Effector memory CD4-positive, alpha-beta T cell (primary cell): ENCODE results near the gene FAM83E.

Experiments used
- DNase-seq, 3 donors: peaks; one replicate each; pipeline ENCODE4 v3.0.0-alpha.2; 2020
- H3K27ac ChIP-seq: 2 replicates; pipeline ENCODE4 v1.7.0; 2013; ENCODE audit warnings: mild to moderate bottlenecking, low read length, moderate library complexity; ENCODE audit not compliant: insufficient read depth, poor library complexity, severe bottlenecking
- H3K27me3 ChIP-seq: replicated peaks from 2 replicates; pipeline ENCODE4 v1.7.0; 2013; ENCODE audit warnings: mild to moderate bottlenecking, low read length; ENCODE audit not compliant: insufficient read depth, control insufficient read depth, poor library complexity, severe bottlenecking
- H3K36me3 ChIP-seq: 2 replicates; pipeline ENCODE4 v1.7.0; 2013; ENCODE audit warnings: mild to moderate bottlenecking, low read length, moderate library complexity; ENCODE audit not compliant: control insufficient read depth, insufficient read depth
- H3K4me1 ChIP-seq: 2 replicates; pipeline ENCODE4 v1.7.0; 2013; ENCODE audit warnings: low read length, mild to moderate bottlenecking; ENCODE audit not compliant: control insufficient read depth, insufficient read depth, poor library complexity, severe bottlenecking
- H3K4me3 ChIP-seq: 2 replicates; pipeline ENCODE4 v1.7.0; 2013; ENCODE audit warnings: low read length, low read depth, mild to moderate bottlenecking; ENCODE audit not compliant: insufficient read depth, poor library complexity, severe bottlenecking
- H3K9me3 ChIP-seq: 2 replicates; pipeline ENCODE4 v1.7.0; 2013; ENCODE audit warnings: mild to moderate bottlenecking, low read length, moderate library complexity; ENCODE audit not compliant: control insufficient read depth

Gene FAM83E

DNA sequence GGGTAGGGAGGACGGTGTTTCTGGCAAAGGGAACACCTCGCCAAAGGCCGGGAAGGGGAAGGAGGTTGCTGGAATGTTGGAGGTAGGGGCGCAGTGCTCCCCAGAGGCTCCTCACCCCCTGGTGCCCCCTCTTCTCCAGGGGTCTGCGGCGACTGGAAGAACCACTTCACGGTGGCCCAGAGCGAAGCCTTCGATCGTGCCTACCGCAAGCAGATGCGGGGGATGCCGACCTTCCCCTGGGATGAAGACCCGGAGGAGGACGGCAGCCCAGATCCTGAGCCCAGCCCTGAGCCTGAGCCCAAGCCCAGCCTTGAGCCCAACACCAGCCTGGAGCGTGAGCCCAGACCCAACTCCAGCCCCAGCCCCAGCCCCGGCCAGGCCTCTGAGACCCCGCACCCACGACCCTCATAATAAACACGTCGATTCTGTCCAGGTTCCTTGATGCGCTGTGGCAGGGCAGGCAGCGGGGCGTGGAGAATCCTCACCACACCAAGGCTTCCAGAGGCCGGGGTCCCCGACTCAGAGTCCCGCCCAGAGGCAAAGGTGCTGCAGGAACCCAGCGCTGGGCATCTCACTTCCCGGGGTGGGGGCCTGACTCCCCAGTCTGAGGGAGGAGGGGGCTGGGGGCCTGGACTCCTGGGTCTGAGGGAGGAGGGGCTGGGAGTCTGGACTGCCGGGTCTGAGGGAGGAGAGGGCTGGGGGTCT is 15.7 kb downstream of the FAM83E start:
- Histone ChIP-seq H3K36me3 (no peaks in the 10 kb centered on the region), H3K27me3 (no peaks in the 10 kb centered on the region), H3K4me3 (no peak overlapping the region), H3K27ac (no peak overlapping the region), H3K4me1 (peaks cover 13% of the 10 kb centered on the region), H3K9me3 (no peaks in the 10 kb centered on the region)
- DNase-seq: no peak

DNA sequence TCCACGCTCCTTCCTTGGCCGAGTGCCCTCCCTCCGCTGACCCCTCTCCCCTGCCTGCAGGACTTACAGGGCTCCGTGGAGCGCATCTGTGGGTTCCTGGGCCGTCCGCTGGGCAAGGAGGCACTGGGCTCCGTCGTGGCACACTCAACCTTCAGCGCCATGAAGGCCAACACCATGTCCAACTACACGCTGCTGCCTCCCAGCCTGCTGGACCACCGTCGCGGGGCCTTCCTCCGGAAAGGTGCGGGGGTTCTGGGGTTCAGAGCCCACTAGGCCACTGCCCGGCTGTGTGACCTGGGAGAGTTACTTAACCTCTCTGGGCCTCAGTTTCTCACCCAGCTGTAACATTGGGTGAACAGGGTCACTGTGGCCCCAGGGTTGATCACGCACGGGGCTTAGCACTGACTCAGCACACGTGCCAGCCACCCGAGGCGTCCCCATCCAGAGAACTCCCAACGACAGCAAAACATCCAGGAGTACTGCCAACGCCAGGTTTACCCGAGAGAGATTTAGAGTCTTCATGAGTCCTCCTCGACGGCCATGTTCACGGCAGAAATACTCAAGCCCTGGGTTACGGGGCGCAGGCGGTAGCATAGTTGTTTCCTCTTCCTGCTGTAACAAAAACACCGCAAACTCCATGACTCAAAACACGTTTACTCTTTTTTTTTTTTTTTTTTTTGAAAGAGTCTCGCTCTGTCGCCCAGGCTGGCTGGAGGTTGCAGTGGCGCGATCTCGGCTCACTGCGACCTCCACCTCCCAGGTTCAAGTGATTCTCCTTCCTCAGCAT is 18.0 kb downstream of the FAM83E start:
- Histone ChIP-seq H3K36me3 (no peaks in the 10 kb centered on the region), H3K27me3 (no peaks in the 10 kb centered on the region), H3K9me3 (no peaks in the 10 kb centered on the region), H3K4me1 (peaks cover 16% of the 10 kb centered on the region), H3K27ac (peak overlapping the region; percentile 60), H3K4me3 (peak overlapping the region; percentile 31)
- DNase-seq: peak; percentile 26 to 40 (median 28)

DNA sequence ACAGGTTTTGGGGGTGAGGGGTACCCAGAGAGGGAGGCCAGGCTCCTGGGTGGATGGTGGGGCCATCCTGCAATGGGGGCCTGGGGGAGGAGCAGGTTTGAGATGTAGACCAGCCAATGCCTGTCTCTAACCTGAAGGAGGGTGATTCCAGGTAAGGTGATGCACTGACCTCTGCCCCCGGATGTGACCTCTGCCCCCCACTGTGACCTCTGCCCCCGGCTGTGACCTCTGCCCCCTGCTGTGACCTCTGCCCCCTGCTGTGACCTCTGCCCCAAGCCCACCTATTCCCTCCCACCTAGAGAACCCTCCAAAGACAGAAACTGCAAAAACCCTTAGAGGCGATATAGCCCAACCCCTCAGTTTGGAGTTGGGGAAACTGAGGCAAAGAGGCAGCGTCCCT is 18.6 kb downstream of the FAM83E start:
- H3K4me3 ChIP-seq: no peak overlapping the region
- H3K9me3 ChIP-seq: no peaks in the 10 kb centered on the region
- DNase-seq: no peak
- peak overlapping the region; percentile 60 for H3K27ac ChIP-seq
- H3K4me1 ChIP-seq: peaks cover 16% of the 10 kb centered on the region
- no peaks in the 10 kb centered on the region for H3K36me3 ChIP-seq
- H3K27me3 ChIP-seq: no peaks in the 10 kb centered on the region

DNA sequence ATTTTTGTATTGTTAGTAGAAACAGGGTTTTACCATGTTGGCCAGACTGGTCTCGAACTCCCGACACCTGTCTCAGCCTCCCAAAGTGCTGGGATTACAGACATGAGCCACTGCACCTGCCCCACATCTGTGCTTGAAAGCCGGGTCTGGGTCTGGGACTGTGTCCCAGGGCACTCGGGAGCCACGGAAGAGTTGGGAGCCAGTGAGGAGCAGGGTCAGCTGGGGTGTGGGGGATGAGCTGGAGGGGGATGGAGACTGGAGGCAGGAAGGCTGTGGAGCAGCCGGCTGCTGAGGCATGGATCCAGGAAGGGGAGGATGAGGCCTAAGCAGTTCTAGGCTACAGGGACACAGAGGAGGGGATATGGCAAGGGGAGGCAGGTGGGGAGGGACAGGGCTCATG is 19.0 kb downstream of the FAM83E start:
- no peak overlapping the region for H3K4me3 ChIP-seq
- peaks cover 16% of the 10 kb centered on the region for H3K4me1 ChIP-seq
- no peak overlapping the region for H3K27ac ChIP-seq
- no peak for DNase-seq
- no peaks in the 10 kb centered on the region for H3K9me3 ChIP-seq
- no peaks in the 10 kb centered on the region for H3K36me3 ChIP-seq
- H3K27me3 ChIP-seq: no peaks in the 10 kb centered on the region

DNA sequence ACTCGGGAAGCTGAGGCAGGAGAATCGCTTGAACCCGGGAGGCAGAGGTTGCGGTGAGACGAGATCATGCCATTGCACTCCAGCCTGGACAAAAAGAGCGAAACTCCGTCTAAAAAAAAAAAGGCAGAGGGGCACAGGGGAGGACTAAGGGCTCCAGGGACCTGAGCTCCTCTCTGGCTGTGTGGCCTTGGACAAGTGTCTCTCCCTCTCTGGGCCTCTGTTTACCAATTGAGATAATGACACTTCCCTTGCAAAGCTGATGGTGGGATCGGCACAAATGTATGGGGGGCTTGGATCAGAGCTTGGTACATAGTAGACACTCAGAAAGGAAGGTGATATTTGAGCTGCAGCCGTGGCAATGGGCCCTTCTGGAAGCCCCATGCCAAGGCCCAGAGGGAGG is 19.7 kb downstream of the FAM83E start:
- DNase-seq: no peak
- Histone ChIP-seq H3K27me3 (no peaks in the 10 kb centered on the region), H3K4me3 (no peak overlapping the region), H3K27ac (no peak overlapping the region), H3K9me3 (no peaks in the 10 kb centered on the region), H3K36me3 (no peaks in the 10 kb centered on the region), H3K4me1 (peaks cover 16% of the 10 kb centered on the region)

DNA sequence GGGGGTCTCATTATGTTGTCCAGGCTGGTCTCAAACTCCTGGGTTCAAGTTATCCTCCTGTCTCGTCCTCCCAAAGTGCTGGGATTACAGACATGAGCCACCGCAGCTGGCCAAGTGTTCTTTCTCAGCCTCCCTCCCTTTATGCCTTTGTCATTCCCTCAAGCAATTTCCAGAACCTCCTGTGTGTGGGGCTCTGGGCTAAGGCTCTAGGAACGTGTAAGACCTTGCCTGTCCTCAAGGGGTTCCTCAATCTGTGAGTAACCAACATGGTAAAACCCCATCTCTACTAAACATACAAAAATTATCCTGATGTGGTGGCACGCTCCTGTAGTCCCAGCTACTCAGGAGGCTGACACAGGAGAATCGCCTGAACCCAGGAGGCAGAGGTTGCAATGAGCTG is 23.9 kb downstream of the FAM83E start:
- no peak for DNase-seq
- no peak overlapping the region for H3K27ac ChIP-seq
- H3K4me1 ChIP-seq: peaks cover 12% of the 10 kb centered on the region
- no peaks in the 10 kb centered on the region for H3K9me3 ChIP-seq
- no peaks in the 10 kb centered on the region for H3K36me3 ChIP-seq
- H3K4me3 ChIP-seq: no peak overlapping the region
- no peaks in the 10 kb centered on the region for H3K27me3 ChIP-seq

DNA sequence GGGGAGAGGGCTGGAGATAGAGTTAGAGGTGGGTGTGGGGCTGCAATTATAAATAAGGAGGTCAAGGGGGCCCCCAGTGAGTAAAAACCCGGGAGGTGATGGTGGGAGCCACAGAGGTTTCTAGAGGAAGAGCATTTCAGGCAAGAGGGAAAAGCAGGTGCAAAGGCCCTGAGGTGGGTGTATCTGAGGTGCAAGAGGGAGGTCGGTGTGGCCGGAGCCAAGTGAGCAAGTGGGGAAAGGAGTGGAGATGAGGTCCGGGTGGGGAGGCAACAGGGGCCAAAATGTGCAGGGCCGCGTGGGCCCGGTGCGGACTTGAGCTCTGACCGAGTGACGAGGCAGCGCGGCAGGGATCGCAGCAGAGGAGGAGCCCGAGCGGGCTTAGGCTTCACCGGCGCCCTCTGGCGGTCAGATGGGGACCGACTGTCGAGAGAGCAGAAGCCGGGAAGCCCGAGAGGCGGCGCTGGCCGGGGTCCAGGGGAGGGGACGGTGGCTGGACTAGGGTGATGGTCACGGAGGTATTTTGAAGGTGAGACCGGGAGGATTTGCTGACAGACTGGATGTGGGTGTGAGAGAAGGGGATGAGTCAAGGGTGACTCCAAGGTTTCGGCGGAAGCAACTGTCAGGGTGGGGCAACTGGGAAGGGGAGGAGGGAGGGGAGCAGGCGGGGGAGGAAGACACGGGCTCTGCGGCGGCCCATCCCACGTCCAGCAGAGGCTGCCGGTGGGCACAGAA is 26.0 kb downstream of the FAM83E start:
- no peaks in the 10 kb centered on the region for H3K27me3 ChIP-seq
- H3K4me1 ChIP-seq: peaks cover 8% of the 10 kb centered on the region
- H3K4me3 ChIP-seq: peak overlapping the region; percentile 43
- H3K9me3 ChIP-seq: no peaks in the 10 kb centered on the region
- H3K27ac ChIP-seq: peak overlapping the region; percentile 16
- DNase-seq: peak; percentile 64 to 81 (median 74)
- H3K36me3 ChIP-seq: no peaks in the 10 kb centered on the region

DNA sequence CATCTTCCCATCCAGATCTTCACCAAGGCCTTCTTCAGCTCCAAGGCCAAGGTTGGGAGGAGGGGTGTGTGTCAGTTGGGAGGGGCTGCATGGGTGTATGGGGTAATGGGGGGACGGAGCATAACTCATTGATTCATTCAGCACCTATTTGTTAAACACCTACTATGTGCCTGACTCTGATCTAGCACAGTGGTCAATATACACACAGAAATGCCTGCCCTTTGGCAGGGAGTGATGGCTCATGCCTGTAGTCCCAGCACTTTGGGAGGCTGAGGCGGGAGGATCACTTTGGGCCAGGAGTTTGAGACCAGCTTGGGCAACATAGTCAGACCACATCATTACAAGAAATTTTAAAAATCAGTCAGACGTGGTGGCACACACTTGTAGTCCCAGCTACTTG is 27.5 kb downstream of the FAM83E start:
- Histone ChIP-seq H3K36me3 (no peaks in the 10 kb centered on the region), H3K27me3 (no peaks in the 10 kb centered on the region), H3K9me3 (no peaks in the 10 kb centered on the region), H3K4me1 (peaks cover 5% of the 10 kb centered on the region), H3K4me3 (no peak overlapping the region), H3K27ac (no peak overlapping the region)
- no peak for DNase-seq

DNA sequence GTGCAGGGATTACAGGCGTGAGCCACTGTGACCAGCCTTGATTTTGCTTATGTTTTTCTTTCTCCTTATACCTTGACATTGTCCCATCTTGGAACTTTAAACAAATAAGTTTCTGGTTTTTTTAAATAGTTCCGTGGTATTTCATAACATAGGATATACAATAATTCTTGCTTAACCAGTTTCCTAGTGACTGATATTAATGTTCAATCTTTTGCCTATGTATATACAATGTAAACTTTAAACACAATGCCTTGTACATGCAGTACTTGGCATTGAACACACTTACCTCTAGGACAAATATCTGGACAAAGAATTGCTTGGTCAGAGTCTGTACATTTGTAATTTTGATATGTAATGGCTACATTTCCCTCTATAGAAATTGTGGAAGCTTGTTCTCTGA is 32.7 kb downstream of the FAM83E start:
- Histone ChIP-seq H3K9me3 (no peaks in the 10 kb centered on the region), H3K4me1 (no peaks in the 10 kb centered on the region), H3K27me3 (no peaks in the 10 kb centered on the region), H3K36me3 (no peaks in the 10 kb centered on the region), H3K4me3 (no peak overlapping the region), H3K27ac (no peak overlapping the region)
- no peak for DNase-seq

DNA sequence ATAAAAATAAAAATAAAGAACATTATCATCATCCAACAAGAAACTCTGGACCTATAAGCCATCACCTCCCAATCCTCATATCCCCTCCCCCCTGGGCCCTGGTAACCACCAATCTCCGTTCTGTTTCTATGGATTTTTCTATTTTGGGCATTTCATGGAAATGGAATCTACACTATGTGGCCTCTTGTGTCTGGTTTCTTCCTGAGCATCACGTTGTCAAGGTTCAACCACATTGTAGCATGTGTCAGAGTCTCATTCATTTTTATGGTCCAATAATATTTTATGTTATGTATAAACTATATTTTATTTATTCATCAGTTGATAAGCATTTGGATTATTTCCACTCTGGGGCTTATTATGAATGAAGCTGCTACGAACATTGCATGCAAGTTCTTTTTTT is 36.0 kb downstream of the FAM83E start:
- DNase-seq: no peak
- Histone ChIP-seq H3K36me3 (no peaks in the 10 kb centered on the region), H3K4me3 (no peak overlapping the region), H3K27me3 (no peaks in the 10 kb centered on the region), H3K27ac (no peak overlapping the region), H3K4me1 (no peaks in the 10 kb centered on the region), H3K9me3 (no peaks in the 10 kb centered on the region)
